Measurements from ENCODE around the gene POP4. TPM values are rescaled to one million over a fixed set of nuclear protein-coding genes. Genes with fewer than 3 reads are reported as not detected.
A peak's percentile ranks its signal among the peaks of the same experiment; 100 is the strongest.

POP4 gene
- total and polyA plus RNA-seq, 9 of the 15 experiments (the other 6 are each of a cell fraction or from before 2014, with no cell fraction given): 42.1 to 128 (median 99.0) TPM

GRCh38 chr19:29605653-29606419 lies at the start of gene POP4 (continued):
- TF ChIP-seq THRA (IDR thresholded peaks at IDR 0.05) (no peak), HNRNPH1 (optimal IDR thresholded peaks at IDR 0.05; ENCODE audit: low read depth, low read length) (no peak), SIN3A (IDR thresholded peaks at IDR 0.05; ENCODE audit: borderline replicate concordance in 2 of 2, control insufficient read depth in 1 of 2, low read depth in 2 of 2, low read length in 2 of 2) (peak; percentile 96 to 98), CUX1 (CRISPR knock-in tag; IDR thresholded peaks at IDR 0.05) (no peak), GABPB1 (CRISPR knock-in tag; IDR thresholded peaks at IDR 0.05) (peak; percentile 93), THRB (CRISPR knock-in tag; conservative IDR thresholded peaks at IDR 0.05) (peak; percentile 96), GATAD2A (IDR thresholded peaks at IDR 0.05) (no peak; the same call in 1 of the 2 replicates), MYC (IDR thresholded peaks at IDR 0.05; ENCODE audit: low read depth, low read length) (peak; percentile 73; the same call in 1 of the 2 replicates), MYC (CRISPR knock-in tag; IDR thresholded peaks at IDR 0.05; ENCODE audit: borderline replicate concordance, low read depth) (no peak), SMARCA5 (IDR thresholded peaks at IDR 0.05) (no peak), MBD2 (IDR thresholded peaks at IDR 0.05; ENCODE audit: borderline replicate concordance, low read depth) (peak; percentile 86), ZBTB2 (IDR thresholded peaks at IDR 0.05) (peak; percentile 96), BRD4 (IDR thresholded peaks at IDR 0.05) (no peak), GTF2F1 (IDR thresholded peaks at IDR 0.05; ENCODE audit: low read depth, low read length) (peak; percentile 52; the same call in 1 of the 2 replicates), ETV1 (tag; conservative IDR thresholded peaks at IDR 0.05; ENCODE audit: low read depth) (peak; percentile 87), ZC3H11A (IDR thresholded peaks at IDR 0.05; ENCODE audit: low read depth, low read length) (no peak), ZNF644 (tag; IDR thresholded peaks at IDR 0.05; ENCODE audit: low read depth) (no peak)

All from K562 (cell line).